ENCODE measurements around the gene STAMBP. TPM values are rescaled to one million over a fixed set of nuclear protein-coding genes. Genes with fewer than 3 reads are reported as not detected.

Gene STAMBP
- total RNA-seq, 1 donor, result 8.8 TPM

GRCh38 chr2:73889206-73889605, 60.4 kb downstream of the STAMBP start:
- Histone ChIP-seq H3K4me1 (ENCODE audit: insufficient read depth, low read length) (no peaks in the 10 kb centered on the region), H3K9me3 (ENCODE audit: low read depth, low read length) (no peaks in the 10 kb centered on the region), H3K4me3 (ENCODE audit: low read length) (no peak overlapping the region), H3K27me3 (ENCODE audit: insufficient read depth, low read length) (no peaks in the 10 kb centered on the region)

GRCh38 chr2:73890301-73891092, 61.7 kb downstream of the STAMBP start:
- Histone ChIP-seq H3K4me3 (ENCODE audit: low read length) (no peak overlapping the region), H3K4me1 (ENCODE audit: insufficient read depth, low read length) (no peaks in the 10 kb centered on the region), H3K27me3 (ENCODE audit: insufficient read depth, low read length) (no peaks in the 10 kb centered on the region), H3K9me3 (ENCODE audit: low read depth, low read length) (no peaks in the 10 kb centered on the region)

- no peaks in the 10 kb centered on the region for H3K27me3 ChIP-seq (ENCODE audit: insufficient read depth, low read length)
- H3K4me1 ChIP-seq (ENCODE audit: insufficient read depth, low read length), result peaks cover 5% of the 10 kb centered on the region
- H3K4me3 ChIP-seq (ENCODE audit: low read length), result no peak overlapping the region
- no peaks in the 10 kb centered on the region for H3K9me3 ChIP-seq (ENCODE audit: low read depth, low read length)
Observed at GRCh38 chr2:73891276-73891901, 62.6 kb downstream of the STAMBP start.

- H3K4me1 ChIP-seq (ENCODE audit: insufficient read depth, low read length), result peaks cover 18% of the 10 kb centered on the region
- no peaks in the 10 kb centered on the region for H3K9me3 ChIP-seq (ENCODE audit: low read depth, low read length)
- H3K4me3 ChIP-seq (ENCODE audit: low read length), result no peak within 1 kb of the TSS
- no peaks in the 10 kb centered on the region for H3K27me3 ChIP-seq (ENCODE audit: insufficient read depth, low read length)
Observed at GRCh38 chr2:73892631-73893329, 64.0 kb downstream of the STAMBP start, which contains the start of gene ACTG2. Gene ACTG2 (plus strand): TSS chr2:73893008. CDS start chr2:73901312, 8,304 bp downstream.

- Histone ChIP-seq H3K27me3 (ENCODE audit: insufficient read depth, low read length) (no peaks in the 10 kb centered on the region), H3K4me1 (ENCODE audit: insufficient read depth, low read length) (peaks cover 18% of the 10 kb centered on the region), H3K4me3 (ENCODE audit: low read length) (no peak overlapping the region), H3K9me3 (ENCODE audit: low read depth, low read length) (no peaks in the 10 kb centered on the region)
Observed at GRCh38 chr2:73893764-73894474, 65.2 kb downstream of the STAMBP start.

GRCh38 chr2:73894475-73894850, 65.7 kb downstream of the STAMBP start:
- Histone ChIP-seq H3K4me3 (ENCODE audit: low read length) (no peak overlapping the region), H3K4me1 (ENCODE audit: insufficient read depth, low read length) (peaks cover 18% of the 10 kb centered on the region), H3K27me3 (ENCODE audit: insufficient read depth, low read length) (no peaks in the 10 kb centered on the region), H3K9me3 (ENCODE audit: low read depth, low read length) (no peaks in the 10 kb centered on the region)

- no peaks in the 10 kb centered on the region for H3K9me3 ChIP-seq (ENCODE audit: low read depth, low read length)
- H3K4me1 ChIP-seq (ENCODE audit: insufficient read depth, low read length), result peaks cover 18% of the 10 kb centered on the region
- H3K27me3 ChIP-seq (ENCODE audit: insufficient read depth, low read length), result no peaks in the 10 kb centered on the region
- H3K4me3 ChIP-seq (ENCODE audit: low read length), result no peak overlapping the region
Observed at GRCh38 chr2:73894877-73895276, 66.1 kb downstream of the STAMBP start.

GRCh38 chr2:73895473-73895872, 66.7 kb downstream of the STAMBP start:
- H3K27me3 ChIP-seq (ENCODE audit: insufficient read depth, low read length), result no peaks in the 10 kb centered on the region
- H3K9me3 ChIP-seq (ENCODE audit: low read depth, low read length), result no peaks in the 10 kb centered on the region
- no peak overlapping the region for H3K4me3 ChIP-seq (ENCODE audit: low read length)
- H3K4me1 ChIP-seq (ENCODE audit: insufficient read depth, low read length), result peaks cover 18% of the 10 kb centered on the region

GRCh38 chr2:73896362-73897239, 67.8 kb downstream of the STAMBP start:
- Histone ChIP-seq H3K4me1 (ENCODE audit: insufficient read depth, low read length) (peaks cover 18% of the 10 kb centered on the region), H3K27me3 (ENCODE audit: insufficient read depth, low read length) (no peaks in the 10 kb centered on the region), H3K4me3 (ENCODE audit: low read length) (no peak overlapping the region), H3K9me3 (ENCODE audit: low read depth, low read length) (no peaks in the 10 kb centered on the region)

GRCh38 chr2:73897240-73897583, 68.5 kb downstream of the STAMBP start:
- Histone ChIP-seq H3K27me3 (ENCODE audit: insufficient read depth, low read length) (no peaks in the 10 kb centered on the region), H3K4me3 (ENCODE audit: low read length) (no peak overlapping the region), H3K9me3 (ENCODE audit: low read depth, low read length) (no peaks in the 10 kb centered on the region), H3K4me1 (ENCODE audit: insufficient read depth, low read length) (peaks cover 18% of the 10 kb centered on the region)

- Histone ChIP-seq H3K4me3 (ENCODE audit: low read length) (no peak overlapping the region), H3K4me1 (ENCODE audit: insufficient read depth, low read length) (peaks cover 18% of the 10 kb centered on the region), H3K27me3 (ENCODE audit: insufficient read depth, low read length) (no peaks in the 10 kb centered on the region), H3K9me3 (ENCODE audit: low read depth, low read length) (no peaks in the 10 kb centered on the region)
Observed at GRCh38 chr2:73897934-73898333, 69.2 kb downstream of the STAMBP start.

GRCh38 chr2:73899801-73900336, 71.1 kb downstream of the STAMBP start:
- H3K9me3 ChIP-seq (ENCODE audit: low read depth, low read length), result no peaks in the 10 kb centered on the region
- no peak overlapping the region for H3K4me3 ChIP-seq (ENCODE audit: low read length)
- no peaks in the 10 kb centered on the region for H3K27me3 ChIP-seq (ENCODE audit: insufficient read depth, low read length)
- peaks cover 18% of the 10 kb centered on the region for H3K4me1 ChIP-seq (ENCODE audit: insufficient read depth, low read length)

- Histone ChIP-seq H3K4me3 (ENCODE audit: low read length) (no peak overlapping the region), H3K4me1 (ENCODE audit: insufficient read depth, low read length) (peaks cover 16% of the 10 kb centered on the region), H3K9me3 (ENCODE audit: low read depth, low read length) (no peaks in the 10 kb centered on the region), H3K27me3 (ENCODE audit: insufficient read depth, low read length) (no peaks in the 10 kb centered on the region)
Observed at GRCh38 chr2:73901143-73901542, 72.4 kb downstream of the STAMBP start.

GRCh38 chr2:73902284-73902683, 73.5 kb downstream of the STAMBP start:
- H3K4me3 ChIP-seq (ENCODE audit: low read length), result no peak overlapping the region
- no peaks in the 10 kb centered on the region for H3K27me3 ChIP-seq (ENCODE audit: insufficient read depth, low read length)
- peaks cover 10% of the 10 kb centered on the region for H3K4me1 ChIP-seq (ENCODE audit: insufficient read depth, low read length)

More at GRCh38 chr2:73902284-73902683, 73.5 kb downstream of the STAMBP start:
- H3K9me3 ChIP-seq (ENCODE audit: low read depth, low read length), result no peaks in the 10 kb centered on the region
